Esophagus squamous epithelium (tissue), 5 donors: Measurements from ENCODE around the gene PA2G4. TPM values are rescaled to one million over a fixed set of nuclear protein-coding genes. Genes with fewer than 3 reads are reported as not detected.
"Not testable (repeated sequence)": the region's sequence is repeated elsewhere in the genome, so short reads cannot be mapped to it uniquely, and the experiment has no call there.

Source experiments
- DNase-seq: peaks from one replicate; lab custom pipeline; 2025; lab: John Stamatoyannopoulos, UW
- H3K27ac ChIP-seq, 4 donors: fragments of 200-600 bp; sonication (generic); one replicate each; pipeline ENCODE4 v1.5.1; 2016 to 2019; ENCODE audit warnings: mild to moderate bottlenecking in 1 of 4
- H3K27me3 ChIP-seq, 4 donors: fragments of 200-600 bp; sonication (generic); 1 replicate in 3 of 4; 2 replicates in 1 of 4; pipeline versions ENCODE4 v1.5.1 to v1.6.0; 2017 to 2021; ENCODE audit warnings: antibody characterized with exemption in 1 of 4
- H3K36me3 ChIP-seq, 3 donors: fragments of 200-600 bp; sonication (generic); one replicate each; pipeline ENCODE4 v1.5.1; 2016 to 2019
- H3K4me1 ChIP-seq, 3 donors: fragments of 200-600 bp; sonication (generic); one replicate each; pipeline ENCODE4 v1.5.1; 2017 to 2019
- H3K4me3 ChIP-seq, 4 donors: fragments of 200-600 bp; sonication (generic); 1 replicate in 3 of 4; 2 replicates in 1 of 4; pipeline ENCODE4 v1.5.1; 2016 to 2019; ENCODE audit warnings: mild to moderate bottlenecking in 2 of 4, moderate library complexity in 1 of 4
- H3K9me3 ChIP-seq, 3 donors: fragments of 200-600 bp; sonication (generic); one replicate each; pipeline ENCODE4 v1.5.1; 2016 to 2019
- POLR2A ChIP-seq, 4 donors: fragments of 450-650 bp; IDR thresholded peaks; one replicate each; pipeline ENCODE4 v1.6.1; 2017; ENCODE audit warnings: antibody characterized with exemption in 4 of 4, mild to moderate bottlenecking in 4 of 4, moderate library complexity in 3 of 4
- WGBS, 2 donors: methylation state at CpG; one replicate each; pipeline ENCODE4 v1.1.5; 2018; 5-methylcytosine and 5-hydroxymethylcytosine counted together
- intact Hi-C: fragments of 100-400 bp; cut with DNase I; formaldehyde crosslinking; loops from one replicate; pipeline ENCODE4 v1.15.0; 2022
- total RNA-seq, 4 donors: library from RNA; depleted of rRNA; stranded (reverse); fragments of >200 nt; gene quantifications; one replicate each; pipeline ENCODE4 v1.1.0, GENCODE V29; 2016
- TF ChIP-seq, protein P1 (sequence below), 6 experiments: fragments of 450-650 bp in 4 of 6; fragments of 200-600 bp in 2 of 6; sonication (generic) in 2 of 6; IDR thresholded peaks; one replicate each; pipeline ENCODE4 v1.5.1; 2016 to 2019; ENCODE audit warnings: antibody characterized with exemption in 6 of 6, mild to moderate bottlenecking in 4 of 6, moderate library complexity in 4 of 6
- donor health status: DM: yes; HTN: yes; CAD: no.

Gene PA2G4
- total RNA-seq: 100 to 1,000 TPM in 3 of 4 donors, 10 to 100 TPM in 1; 89.3 to 206 (median 176) TPM

DNA sequence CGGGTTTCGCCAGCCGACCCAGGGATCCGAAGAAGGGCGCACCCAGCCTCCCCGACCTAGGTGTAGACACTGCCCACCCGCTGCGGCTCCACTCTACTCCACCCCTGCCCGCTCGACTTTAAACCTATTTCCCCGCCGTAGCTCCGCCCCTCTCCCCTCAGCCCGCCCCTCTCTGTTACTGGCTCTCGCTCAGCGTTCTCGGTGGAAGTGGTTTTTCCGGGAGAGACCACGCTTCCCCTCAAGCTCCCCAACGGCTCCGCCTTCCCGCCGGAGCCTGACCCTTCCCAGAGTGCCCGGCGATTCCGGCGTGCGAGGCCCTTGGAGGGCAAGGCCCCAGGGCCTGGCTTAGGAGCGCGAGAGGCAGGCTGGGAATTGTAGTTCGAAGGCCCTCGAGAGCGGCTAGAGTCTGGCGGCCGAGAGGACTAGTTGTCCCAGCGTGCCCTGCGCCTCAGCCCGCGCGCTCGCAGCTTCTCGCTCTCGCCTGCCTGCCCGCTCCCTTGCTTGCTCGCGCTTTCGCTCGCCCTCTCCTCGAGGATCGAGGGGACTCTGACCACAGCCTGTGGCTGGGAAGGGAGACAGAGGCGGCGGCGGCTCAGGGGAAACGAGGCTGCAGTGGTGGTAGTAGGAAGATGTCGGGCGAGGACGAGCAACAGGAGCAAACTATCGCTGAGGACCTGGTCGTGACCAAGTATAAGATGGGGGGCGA, at the start of gene PA2G4:
Gene PA2G4 (plus strand): TSS at position 451 of the 706 bp plus-strand sequence. CDS start 179 bp downstream, at position 630.
- Histone ChIP-seq H3K4me1 (peaks cover 10 to 61% (median 25%) of the 10 kb centered on the region in 3 donors), H3K36me3 (peaks cover 3 to 66% (median 22%) of the 10 kb centered on the region in 3 donors), H3K27ac (peak within 1 kb of the TSS; percentile 90 to 95 (median 94)), H3K27me3 (no peaks in the 10 kb centered on the region), H3K9me3 (no peaks in the 10 kb centered on the region), H3K4me3 (peak within 1 kb of the TSS; percentile 85 to 97 (median 89))
- peak; percentile 87 for DNase-seq
- WGBS, 2 donors: 1 to 2% methylated on average over 8 to 37 of the region's 60 CpGs
- TF ChIP-seq POLR2A (IDR thresholded peaks at IDR 0.05): peak in 3 of 4 donors; percentile 63 to 79 (median 73)
- TF ChIP-seq, protein P1, sequence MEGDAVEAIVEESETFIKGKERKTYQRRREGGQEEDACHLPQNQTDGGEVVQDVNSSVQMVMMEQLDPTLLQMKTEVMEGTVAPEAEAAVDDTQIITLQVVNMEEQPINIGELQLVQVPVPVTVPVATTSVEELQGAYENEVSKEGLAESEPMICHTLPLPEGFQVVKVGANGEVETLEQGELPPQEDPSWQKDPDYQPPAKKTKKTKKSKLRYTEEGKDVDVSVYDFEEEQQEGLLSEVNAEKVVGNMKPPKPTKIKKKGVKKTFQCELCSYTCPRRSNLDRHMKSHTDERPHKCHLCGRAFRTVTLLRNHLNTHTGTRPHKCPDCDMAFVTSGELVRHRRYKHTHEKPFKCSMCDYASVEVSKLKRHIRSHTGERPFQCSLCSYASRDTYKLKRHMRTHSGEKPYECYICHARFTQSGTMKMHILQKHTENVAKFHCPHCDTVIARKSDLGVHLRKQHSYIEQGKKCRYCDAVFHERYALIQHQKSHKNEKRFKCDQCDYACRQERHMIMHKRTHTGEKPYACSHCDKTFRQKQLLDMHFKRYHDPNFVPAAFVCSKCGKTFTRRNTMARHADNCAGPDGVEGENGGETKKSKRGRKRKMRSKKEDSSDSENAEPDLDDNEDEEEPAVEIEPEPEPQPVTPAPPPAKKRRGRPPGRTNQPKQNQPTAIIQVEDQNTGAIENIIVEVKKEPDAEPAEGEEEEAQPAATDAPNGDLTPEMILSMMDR (IDR thresholded peaks at IDR 0.05): peak in 3 of 6 experiments; percentile 11 to 25 (median 12)
- intact Hi-C loops: loop anchor here (10.0 kb wide), 1 partner anchor 59 kb away; the partner anchor contains the start of gene RPS26

DNA sequence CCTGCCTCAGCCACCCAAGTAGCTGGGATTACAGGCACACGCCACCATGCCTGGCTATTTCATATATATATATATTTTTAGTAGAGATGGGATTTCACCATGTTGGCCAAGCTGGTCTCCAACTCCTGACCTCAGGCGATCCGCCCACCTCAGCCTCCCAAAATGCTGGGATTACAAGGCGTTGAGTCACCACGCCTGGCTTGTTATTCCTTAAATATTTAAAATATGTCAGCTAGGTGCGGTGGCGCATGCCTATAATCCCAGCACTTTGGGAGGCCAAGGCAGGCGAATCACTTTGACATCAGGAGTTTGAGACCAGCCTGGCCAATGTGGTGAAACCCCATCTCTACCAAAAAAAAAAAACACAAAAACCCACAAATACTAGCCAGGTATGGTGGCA, 44.4 kb upstream of the PA2G4 start:
- H3K4me1 ChIP-seq, H3K9me3 ChIP-seq, H3K4me3 ChIP-seq, H3K27me3 ChIP-seq, DNase-seq, H3K27ac ChIP-seq, H3K36me3 ChIP-seq, intact Hi-C loops: not testable (repeated sequence)
- WGBS, 2 donors: 43 to 84% methylated on average over 5 to 8 of the region's 8 CpGs

DNA sequence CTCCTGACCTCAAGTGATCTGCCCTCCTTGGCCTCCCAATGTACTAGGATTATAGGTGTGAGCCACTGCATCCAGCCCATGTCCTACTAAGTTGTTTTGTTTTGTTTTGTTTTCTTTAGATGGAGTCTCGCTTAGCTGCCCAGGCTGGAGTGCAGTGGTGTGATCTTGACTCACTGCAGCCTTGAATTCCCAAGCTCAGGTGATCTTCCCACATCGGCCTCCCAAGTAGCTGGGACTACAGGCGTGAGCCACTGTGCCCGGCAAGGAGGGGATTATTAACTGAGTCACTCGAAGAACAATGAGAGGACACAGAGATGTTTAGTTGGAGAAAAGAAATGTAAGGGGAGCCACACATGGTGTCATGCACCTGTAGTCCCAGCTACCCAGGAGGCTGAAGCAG, 42.4 kb upstream of the PA2G4 start:
- H3K9me3 ChIP-seq: no peaks in the 10 kb centered on the region
- H3K4me1 ChIP-seq: no peaks in the 10 kb centered on the region
- intact Hi-C loops: no loop called here
- no peak overlapping the region for H3K4me3 ChIP-seq
- no peak overlapping the region for H3K27ac ChIP-seq
- H3K36me3 ChIP-seq: no peaks in the 10 kb centered on the region
- no peaks in the 10 kb centered on the region for H3K27me3 ChIP-seq
- DNase-seq: no peak
- TF ChIP-seq, protein P1 (IDR thresholded peaks at IDR 0.05): no peak
- TF ChIP-seq POLR2A (IDR thresholded peaks at IDR 0.05): no peak
- 44 to 50% methylated on average over 2 to 5 of the region's 5 CpGs for WGBS, 2 donors

DNA sequence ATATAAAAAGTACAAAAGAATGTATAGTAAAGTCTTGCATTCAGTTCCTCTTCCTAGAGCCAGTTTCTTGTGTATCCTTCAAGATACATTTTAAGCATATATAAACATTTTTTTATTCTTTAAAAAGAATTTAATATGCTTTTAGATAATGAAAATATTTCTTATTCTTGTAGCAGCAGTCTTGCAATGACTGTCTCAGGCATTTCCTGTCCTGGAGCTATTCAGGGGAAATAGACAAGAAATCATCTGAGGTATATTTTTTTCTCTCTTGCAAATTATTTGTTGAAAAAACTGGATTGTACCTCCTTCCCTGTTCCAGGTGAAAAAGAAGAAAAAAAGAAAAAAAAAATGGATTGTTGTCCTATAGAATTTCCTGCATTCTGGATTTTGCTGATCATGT, 41.4 kb upstream of the PA2G4 start:
- DNase-seq: no peak
- intact Hi-C loops: no loop called here
- Histone ChIP-seq H3K27ac (no peak overlapping the region), H3K27me3 (no peaks in the 10 kb centered on the region), H3K4me1 (no peaks in the 10 kb centered on the region), H3K9me3 (no peaks in the 10 kb centered on the region), H3K36me3 (no peaks in the 10 kb centered on the region), H3K4me3 (no peak overlapping the region)
- TF ChIP-seq, protein P1 (IDR thresholded peaks at IDR 0.05): no peak
- TF ChIP-seq POLR2A (IDR thresholded peaks at IDR 0.05): no peak

DNA sequence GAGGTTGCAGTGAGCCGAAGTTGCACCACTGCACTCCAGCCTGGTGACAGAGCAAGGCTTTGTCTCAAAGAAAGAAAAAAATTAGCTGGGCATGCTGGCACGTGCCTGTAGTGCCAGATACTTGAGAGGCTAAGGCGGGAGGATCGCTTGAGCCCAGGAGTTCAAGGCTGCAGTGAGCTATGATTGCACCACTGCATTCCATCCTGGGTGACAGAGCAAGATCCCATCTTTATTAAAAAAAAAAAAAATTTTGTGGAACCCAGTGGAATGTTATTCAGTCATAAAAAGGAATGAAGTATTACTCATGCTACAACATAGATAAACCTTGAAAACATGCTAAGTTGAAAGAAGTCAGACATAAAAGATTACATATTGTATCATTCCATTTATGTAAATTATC, 32.7 kb upstream of the PA2G4 start:
- intact Hi-C loops: no loop called here
- no peak overlapping the region for H3K27ac ChIP-seq
- TF ChIP-seq, protein P1 (IDR thresholded peaks at IDR 0.05): no peak
- TF ChIP-seq POLR2A (IDR thresholded peaks at IDR 0.05): no peak
- no peak for DNase-seq
- no peaks in the 10 kb centered on the region for H3K27me3 ChIP-seq
- no peaks in the 10 kb centered on the region for H3K9me3 ChIP-seq
- H3K4me1 ChIP-seq: no peaks in the 10 kb centered on the region
- 49 to 51% methylated on average over 4 of the region's 4 CpGs for WGBS, 2 donors
- H3K4me3 ChIP-seq: no peak overlapping the region
- H3K36me3 ChIP-seq: no peaks in the 10 kb centered on the region
